GM21737 (cell line): ENCODE data around the gene ITGB5.
A peak's percentile ranks its signal among the peaks of the same experiment; 100 is the strongest.

Source experiments
- ATAC-seq: cut with Tn5 transposase; IDR thresholded peaks from one replicate; pipeline ENCODE4 v1.9.1; 2021; ENCODE audit warnings: mild to moderate bottlenecking, moderate library complexity; ENCODE audit not compliant: unreplicated experiment

Gene ITGB5

GRCh38 chr3:124887177-124887931 is at the start of gene ITGB5:
TSS of gene ITGB5 (minus strand) at chr3:124887365. CDS start at chr3:124887000, 365 bp downstream.
- peak; percentile 45 for ATAC-seq

- no peak for ATAC-seq
Measured at GRCh38 chr3:124935794-124936542, 48.8 kb upstream of the ITGB5 start.

GRCh38 chr3:124935264-124935663 is 48.1 kb upstream of the ITGB5 start:
- ATAC-seq: no peak

GRCh38 chr3:124934577-124934976 is 47.4 kb upstream of the ITGB5 start, which contains the start of gene MUC13:
TSS of gene MUC13 (minus strand) at chr3:124934751. CDS start at chr3:124934712, 39 bp downstream.
- no peak for ATAC-seq

- no peak for ATAC-seq
Measured at GRCh38 chr3:124928333-124929202, 41.4 kb upstream of the ITGB5 start.

GRCh38 chr3:124927574-124928045 is 40.4 kb upstream of the ITGB5 start:
- ATAC-seq: peak; percentile 59

GRCh38 chr3:124926426-124927101 is 39.4 kb upstream of the ITGB5 start:
- no peak for ATAC-seq

- ATAC-seq: no peak
Measured at GRCh38 chr3:124924741-124925140, 37.6 kb upstream of the ITGB5 start.

GRCh38 chr3:124923833-124924232 is 36.7 kb upstream of the ITGB5 start:
- no peak for ATAC-seq

- ATAC-seq: no peak
Measured at GRCh38 chr3:124920718-124921117, 33.6 kb upstream of the ITGB5 start.

GRCh38 chr3:124919756-124920155 is 32.6 kb upstream of the ITGB5 start:
- ATAC-seq: no peak

GRCh38 chr3:124918524-124918923 is 31.4 kb upstream of the ITGB5 start:
- ATAC-seq: no peak

GRCh38 chr3:124916837-124917409 is 29.8 kb upstream of the ITGB5 start:
- no peak for ATAC-seq

- ATAC-seq: no peak
Measured at GRCh38 chr3:124915254-124915653, 28.1 kb upstream of the ITGB5 start.

- no peak for ATAC-seq
Measured at GRCh38 chr3:124907957-124908356, 20.8 kb upstream of the ITGB5 start.

- ATAC-seq: no peak
Measured at GRCh38 chr3:124904835-124905492, 17.8 kb upstream of the ITGB5 start.

GRCh38 chr3:124903896-124904834 is 17.0 kb upstream of the ITGB5 start:
- ATAC-seq: no peak

GRCh38 chr3:124896824-124897526 is 9.8 kb upstream of the ITGB5 start:
- no peak for ATAC-seq
